Ovary (tissue), 9 donors: Measurements from ENCODE around the gene ABCA13. TPM values are rescaled to one million over a fixed set of nuclear protein-coding genes. Genes with fewer than 3 reads are reported as not detected.

Experiments used
- DNase-seq, 5 donors: peaks; one replicate each; pipeline ENCODE4 v3.0.0-alpha.2; 2019 to 2020
- H3K27ac ChIP-seq, 2 donors: fragments of 200-600 bp; one replicate each; pipeline versions ENCODE4 v1.5.1 to v1.8.0; 2019 to 2022
- H3K27me3 ChIP-seq: fragments of 200-600 bp; one replicate; pipeline ENCODE4 v1.8.0; 2022
- H3K36me3 ChIP-seq: fragments of 200-600 bp; sonication (generic); one replicate; pipeline ENCODE4 v1.5.1; 2019
- H3K4me1 ChIP-seq: one replicate; pipeline ENCODE4 v1.8.1; 2013; ENCODE audit warnings: mild to moderate bottlenecking, moderate library complexity; ENCODE audit not compliant: insufficient read depth
- H3K4me3 ChIP-seq: fragments of 200-600 bp; sonication (generic); one replicate; pipeline ENCODE4 v1.5.1; 2017
- H3K9me3 ChIP-seq, 2 donors: fragments of 200-600 bp in 1 of 2; sonication (generic) in 1 of 2; one replicate each; pipeline versions ENCODE4 v1.5.1 to v1.8.1; 2013 to 2019; ENCODE audit warnings: mild to moderate bottlenecking in 1 of 2, moderate library complexity in 1 of 2
- EP300 ChIP-seq: sonication (generic); formaldehyde crosslinking; IDR thresholded peaks from one replicate; pipeline ENCODE4 v1.6.1; 2017; ENCODE audit warnings: antibody characterized with exemption
- POLR2A ChIP-seq: fragments of 450-650 bp; IDR thresholded peaks from one replicate; pipeline ENCODE4 v1.6.1; 2017; ENCODE audit warnings: antibody characterized with exemption, mild to moderate bottlenecking, moderate library complexity
- WGBS, 3 donors: extraction: QIAGEN DNeasy Blood & Tissue Kit in 1 of 3; methylation state at CpG; one replicate each; pipeline versions ENCODE4 v1.1.5 to v1.1.7; 2013 to 2017; 5-methylcytosine and 5-hydroxymethylcytosine counted together
- intact Hi-C, 4 donors: fragments of 100-400 bp; cut with DNase I; formaldehyde crosslinking; loops; one replicate each; pipeline versions ENCODE4 v1.11.0 to v1.15.1; 2022 to 2023
- polyA plus RNA-seq, 2 donors: library from polyadenylated mRNA; stranded (reverse); fragments of 200-250 nt in 1 of 2; fragments of 350-450 nt in 1 of 2; fragmentation: Illumina TruSeq in 1 of 2; extraction: RNeasy Lipid Tissue Mini Kit (QIAGEN cat#74804) in 1 of 2; gene quantifications; one replicate each; pipeline ENCODE4 v1.2.3, GENCODE V29; 2013 to 2014
- total RNA-seq, 7 donors: library from RNA; depleted of rRNA in 2 of 7; stranded (reverse); fragments of >200 nt in 2 of 7; fragmentation: NEBNext Ultra II Directional in 3 of 7; extraction: Animal tissue kit (Norgen Biotek cat#: 25700) in 3 of 7; gene quantifications; one replicate each; pipeline versions ENCODE4 v1.1.0 to v1.2.4, GENCODE V29; 2016 to 2023
- TF ChIP-seq, protein P1 (sequence below), 3 donors: fragments of 450-650 bp in 2 of 3; fragments of 200-600 bp in 1 of 3; IDR thresholded peaks; one replicate each; pipeline versions ENCODE4 v1.5.1 to v1.8.0; 2016 to 2022; ENCODE audit warnings: antibody characterized with exemption in 3 of 3, mild to moderate bottlenecking in 1 of 3
- donor health status: DM: no; HTN: no; CAD: no; lungs with moderate emphysema.
- donor health status: DM: no; HTN: no; CAD: no.
- donor health status: Bipolar disorder and iron deficiency.
- donor health status: DM: yes; HTN: yes; CAD: no.
- donor health status: DM: no; HTN: no; CAD: no.
- donor health status: DM: yes; HTN: yes; CAD: no.

ABCA13 gene
- total and polyA plus RNA-seq, 9 donors, result 0.02 to 4.1 (median 0.20) TPM

GRCh38 chr7:48387932-48388331 is 216.7 kb downstream of the ABCA13 start:
- 89 to 94% (median 94%) methylated on average over 2 of the region's 2 CpGs for WGBS, 3 donors
- H3K27me3 ChIP-seq, result no peaks in the 10 kb centered on the region
- no peaks in the 10 kb centered on the region for H3K36me3 ChIP-seq
- H3K4me3 ChIP-seq, result no peak overlapping the region
- DNase-seq, result no peak
- no peaks in the 10 kb centered on the region for H3K9me3 ChIP-seq
- no peaks in the 10 kb centered on the region for H3K4me1 ChIP-seq
- intact Hi-C loops, result no loop called here
- no peak overlapping the region for H3K27ac ChIP-seq
- TF ChIP-seq POLR2A, result no peak

GRCh38 chr7:48388911-48389310 is 217.7 kb downstream of the ABCA13 start:
- intact Hi-C loops, result no loop called here
- DNase-seq, result no peak
- Histone ChIP-seq H3K9me3 (no peaks in the 10 kb centered on the region), H3K4me1 (no peaks in the 10 kb centered on the region), H3K36me3 (no peaks in the 10 kb centered on the region), H3K27me3 (no peaks in the 10 kb centered on the region), H3K27ac (no peak overlapping the region), H3K4me3 (no peak overlapping the region)
- WGBS, 3 donors, result 76 to 84% (median 83%) methylated on average over 4 of the region's 4 CpGs
- no peak for TF ChIP-seq EP300
- TF ChIP-seq POLR2A, result no peak
- TF ChIP-seq, protein P1, sequence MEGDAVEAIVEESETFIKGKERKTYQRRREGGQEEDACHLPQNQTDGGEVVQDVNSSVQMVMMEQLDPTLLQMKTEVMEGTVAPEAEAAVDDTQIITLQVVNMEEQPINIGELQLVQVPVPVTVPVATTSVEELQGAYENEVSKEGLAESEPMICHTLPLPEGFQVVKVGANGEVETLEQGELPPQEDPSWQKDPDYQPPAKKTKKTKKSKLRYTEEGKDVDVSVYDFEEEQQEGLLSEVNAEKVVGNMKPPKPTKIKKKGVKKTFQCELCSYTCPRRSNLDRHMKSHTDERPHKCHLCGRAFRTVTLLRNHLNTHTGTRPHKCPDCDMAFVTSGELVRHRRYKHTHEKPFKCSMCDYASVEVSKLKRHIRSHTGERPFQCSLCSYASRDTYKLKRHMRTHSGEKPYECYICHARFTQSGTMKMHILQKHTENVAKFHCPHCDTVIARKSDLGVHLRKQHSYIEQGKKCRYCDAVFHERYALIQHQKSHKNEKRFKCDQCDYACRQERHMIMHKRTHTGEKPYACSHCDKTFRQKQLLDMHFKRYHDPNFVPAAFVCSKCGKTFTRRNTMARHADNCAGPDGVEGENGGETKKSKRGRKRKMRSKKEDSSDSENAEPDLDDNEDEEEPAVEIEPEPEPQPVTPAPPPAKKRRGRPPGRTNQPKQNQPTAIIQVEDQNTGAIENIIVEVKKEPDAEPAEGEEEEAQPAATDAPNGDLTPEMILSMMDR (IDR thresholded peaks at IDR 0.05), result no peak

DNA sequence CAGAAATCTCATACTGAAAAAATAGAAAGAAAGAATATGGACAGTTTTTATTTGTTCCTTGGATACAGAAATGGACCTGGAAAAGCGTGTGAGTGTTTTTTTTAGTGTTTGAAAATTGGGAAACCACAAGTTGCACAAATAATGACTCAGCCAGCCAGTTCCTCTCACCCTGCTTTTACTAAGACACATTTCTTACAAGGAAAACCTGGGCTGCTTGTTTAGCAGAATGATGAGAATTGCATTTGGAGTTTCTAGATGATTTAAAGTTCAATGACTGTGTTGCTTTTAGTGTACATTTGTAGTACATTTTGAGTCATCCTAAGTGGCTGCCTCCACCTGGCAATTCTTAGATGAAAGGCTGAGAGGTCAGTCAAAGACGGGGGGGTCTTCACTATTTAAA is 218.7 kb downstream of the ABCA13 start:
- H3K9me3 ChIP-seq, result no peaks in the 10 kb centered on the region
- H3K4me1 ChIP-seq, result no peaks in the 10 kb centered on the region
- no peaks in the 10 kb centered on the region for H3K27me3 ChIP-seq
- no peak for TF ChIP-seq POLR2A
- TF ChIP-seq EP300, result no peak
- TF ChIP-seq, protein P1 (IDR thresholded peaks at IDR 0.05), result no peak
- DNase-seq, result no peak
- no peaks in the 10 kb centered on the region for H3K36me3 ChIP-seq
- intact Hi-C loops, result no loop called here
- H3K4me3 ChIP-seq, result no peak overlapping the region
- H3K27ac ChIP-seq, result no peak overlapping the region
- WGBS, 3 donors, result 4 to 8% (median 7%) methylated on average over 2 of the region's 2 CpGs

DNA sequence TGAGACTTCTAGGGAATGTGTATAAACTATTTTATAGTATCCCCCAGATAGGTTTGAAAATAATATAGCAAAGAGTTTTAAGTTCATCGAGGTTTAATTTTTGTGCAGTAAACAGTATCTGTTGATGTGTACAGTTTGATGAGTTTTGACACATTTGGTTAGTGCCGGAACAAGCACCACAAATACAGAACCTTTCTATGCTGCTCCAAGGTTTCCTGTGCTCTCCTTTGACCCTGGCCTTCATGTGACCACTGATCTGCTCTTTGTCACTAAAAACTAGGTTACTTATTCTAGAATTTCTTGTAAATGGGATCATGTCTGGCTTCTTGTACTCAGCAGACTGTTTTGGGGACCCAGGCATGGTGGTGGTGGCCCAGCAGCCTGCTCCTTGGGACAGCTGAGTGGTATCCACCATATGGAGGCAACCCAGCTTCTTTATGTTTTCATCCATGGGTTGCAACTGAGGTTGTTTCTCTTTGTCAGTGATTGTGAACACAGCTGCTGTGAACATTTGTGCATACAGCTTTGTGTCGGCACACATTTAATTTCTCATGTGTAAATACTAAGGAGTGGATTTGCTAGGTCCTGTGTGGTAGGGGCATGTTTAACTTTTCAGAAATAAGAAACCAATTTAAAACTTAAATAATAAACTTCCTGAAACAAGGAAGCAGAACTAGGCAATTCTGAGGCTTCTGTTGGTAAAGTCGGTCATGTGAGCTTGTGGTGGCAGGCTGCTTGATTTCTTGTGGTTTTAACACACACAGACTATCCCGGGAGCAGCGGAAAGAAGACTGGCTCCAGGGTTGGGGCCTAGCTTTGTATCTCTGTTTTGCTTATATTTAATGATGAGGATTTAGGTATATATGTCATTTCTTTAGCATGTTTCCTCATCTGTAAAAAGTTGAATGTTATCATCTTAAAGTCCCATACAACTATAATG is 219.4 kb downstream of the ABCA13 start:
- WGBS, 3 donors, result 34 to 45% (median 40%) methylated on average over 6 of the region's 6 CpGs
- H3K27ac ChIP-seq, result no peak overlapping the region

More for the DNA sequence above, 219.4 kb downstream of the ABCA13 start:
- H3K4me1 ChIP-seq, result no peaks in the 10 kb centered on the region
- no peaks in the 10 kb centered on the region for H3K9me3 ChIP-seq
- no peak overlapping the region for H3K4me3 ChIP-seq
- DNase-seq, result no peak
- no peaks in the 10 kb centered on the region for H3K36me3 ChIP-seq
- intact Hi-C loops, result no loop called here
- no peaks in the 10 kb centered on the region for H3K27me3 ChIP-seq
- TF ChIP-seq EP300, result no peak
- TF ChIP-seq POLR2A, result no peak
- TF ChIP-seq, protein P1 (IDR thresholded peaks at IDR 0.05), result no peak
